Common myeloid progenitor, CD34-positive (primary cell): ENCODE measurements around the gene GPR137.

Experiments used
- CTCF ChIA-PET: fragments of 350-600 bp; sonication (Branson Sonifier 250); formaldehyde crosslinking; loops from one replicate; lab custom pipeline; 2021; ENCODE audit warnings: antibody characterized with exemption; lab: Charles Lee
- POLR2A ChIA-PET: fragments of 350-600 bp; sonication (Branson Sonifier 250); formaldehyde crosslinking; loops from one replicate; lab custom pipeline; 2021; ENCODE audit warnings: antibody characterized with exemption; lab: Charles Lee
- DNase-seq, 3 donors: peaks; one replicate each; pipeline versions ENCODE4 v3.0.0 to v3.0.0-alpha.2; 2013
- H3K27ac ChIP-seq, 2 experiments: 1 replicate in 1 of 2; 2 replicates in 1 of 2; pipeline ENCODE4 v1.7.0; 2013; ENCODE audit warnings: inconsistent platforms in 2 of 2, low read length in 2 of 2, mild to moderate bottlenecking in 2 of 2, low read depth in 1 of 2, moderate library complexity in 1 of 2; ENCODE audit not compliant: severe bottlenecking in 2 of 2, insufficient read depth in 1 of 2, poor library complexity in 1 of 2
- H3K27me3 ChIP-seq, 5 experiments: replicated peaks in 2 of 5; 1 replicate in 3 of 5; 2 replicates in 2 of 5; pipeline versions ENCODE4 v1.6.1 to v1.7.0; 2013; ENCODE audit warnings: low read length in 4 of 5, mild to moderate bottlenecking in 2 of 5, moderate library complexity in 2 of 5, inconsistent platforms in 1 of 5; ENCODE audit not compliant: insufficient read depth in 5 of 5, control insufficient read depth in 4 of 5
- H3K36me3 ChIP-seq, 4 experiments: 1 replicate in 2 of 4; 2 replicates in 2 of 4; pipeline versions ENCODE4 v1.6.1 to v1.7.0; 2013; ENCODE audit warnings: low read length in 3 of 4, control low read depth in 1 of 4, mild to moderate bottlenecking in 1 of 4; ENCODE audit not compliant: control insufficient read depth in 4 of 4, insufficient read depth in 4 of 4
- H3K4me1 ChIP-seq, 4 experiments: 1 replicate in 3 of 4; 2 replicates in 1 of 4; pipeline versions ENCODE4 v1.6.1 to v1.7.1; 2013; ENCODE audit warnings: low read length in 3 of 4, mild to moderate bottlenecking in 3 of 4, control low read depth in 1 of 4, inconsistent platforms in 1 of 4, moderate library complexity in 1 of 4; ENCODE audit not compliant: control insufficient read depth in 4 of 4, insufficient read depth in 4 of 4; ENCODE audit errors: control extremely low read depth in 1 of 4
- H3K4me3 ChIP-seq, 7 experiments: 1 replicate in 4 of 7; 2 replicates in 3 of 7; pipeline versions ENCODE4 v1.5.1 to v1.7.0; 2013; ENCODE audit warnings: mild to moderate bottlenecking in 7 of 7, low read length in 6 of 7, moderate library complexity in 6 of 7, inconsistent platforms in 2 of 7, low read depth in 2 of 7, control low read depth in 1 of 7; ENCODE audit not compliant: insufficient read depth in 4 of 7, control insufficient read depth in 1 of 7; ENCODE audit errors: extremely low read depth in 1 of 7
- H3K9me3 ChIP-seq, 5 experiments: 1 replicate in 4 of 5; 2 replicates in 1 of 5; pipeline versions ENCODE4 v1.6.1 to v1.7.1; 2013; ENCODE audit warnings: low read length in 4 of 5, mild to moderate bottlenecking in 2 of 5, inconsistent platforms in 1 of 5, low read depth in 1 of 5, moderate library complexity in 1 of 5; ENCODE audit not compliant: control insufficient read depth in 4 of 5, insufficient read depth in 2 of 5; ENCODE audit errors: control extremely low read depth in 1 of 5
- WGBS: methylation state at CpG from one replicate; pipeline ENCODE4 v1.1.5; 2013; ENCODE audit not compliant: insufficient coverage; 5-methylcytosine and 5-hydroxymethylcytosine counted together

GPR137 gene

GRCh38 chr11:64292460-64293254, 7.0 kb downstream of the GPR137 start:
- WGBS, result 40% methylated on average over 29 of the region's 42 CpGs

GRCh38 chr11:64294774-64295173, 9.1 kb downstream of the GPR137 start:
- POLR2A ChIA-PET, result interaction anchor here (0.7 kb wide), 1 partner anchor 90 kb away, joined by 4 read pairs; no protein-coding TSS in a partner anchor
- 81% methylated on average over 3 of the region's 3 CpGs for WGBS

More at GRCh38 chr11:64292460-64293254, 7.0 kb downstream of the GPR137 start:
- no peak for DNase-seq
- H3K4me3 ChIP-seq, result peak overlapping the region in 6 of 7 experiments; percentile 10 to 62 (median 40)
- H3K27ac ChIP-seq, result no peak overlapping the region
- CTCF ChIA-PET, result interaction anchor here (1.4 to 6.1 kb wide), 2 partner anchors 10 to 22 kb away, joined by 4 to 45 read pairs; partner anchors contain the start of genes CATSPERZ and ESRRA
- no peaks in the 10 kb centered on the region for H3K9me3 ChIP-seq
- H3K36me3 ChIP-seq, result peaks cover 0 to 2% (median 0%) of the 10 kb centered on the region in 4 experiments
- H3K27me3 ChIP-seq, result peaks cover 14 to 83% (median 44%) of the 10 kb centered on the region in 5 experiments
- POLR2A ChIA-PET, result no interaction called here
- H3K4me1 ChIP-seq, result peaks cover 0 to 23% (median 18%) of the 10 kb centered on the region in 4 experiments

GRCh38 chr11:64295760-64296159, 10.1 kb downstream of the GPR137 start:
- 100% methylated on average over 2 of the region's 4 CpGs for WGBS
- ChIA-PET CTCF (interaction anchor here (0.7 to 2.4 kb wide), 6 partner anchors 32 to 1736 kb away, joined by 3 to 6 read pairs (median 3); no protein-coding TSS in a partner anchor), POLR2A (interaction anchor here (1.1 kb wide), 1 partner anchor 25 kb away, joined by 6 read pairs; no protein-coding TSS in a partner anchor)
- no peaks in the 10 kb centered on the region for H3K36me3 ChIP-seq
- no peak for DNase-seq
- H3K4me1 ChIP-seq, result peaks cover 0 to 49% (median 38%) of the 10 kb centered on the region in 4 experiments
- no peak overlapping the region for H3K27ac ChIP-seq
- no peak overlapping the region for H3K4me3 ChIP-seq
- peaks cover 14 to 99% (median 64%) of the 10 kb centered on the region in 5 experiments for H3K27me3 ChIP-seq
- H3K9me3 ChIP-seq, result no peaks in the 10 kb centered on the region

More at GRCh38 chr11:64294774-64295173, 9.1 kb downstream of the GPR137 start:
- CTCF ChIA-PET, result interaction anchor here (0.7 to 2.4 kb wide), 6 partner anchors 31 to 1735 kb away, joined by 3 to 6 read pairs (median 3); no protein-coding TSS in a partner anchor
- Histone ChIP-seq H3K36me3 (no peaks in the 10 kb centered on the region), H3K27ac (no peak overlapping the region), H3K4me3 (no peak overlapping the region), H3K9me3 (no peaks in the 10 kb centered on the region), H3K4me1 (peaks cover 0 to 39% (median 28%) of the 10 kb centered on the region in 4 experiments), H3K27me3 (peaks cover 14 to 99% (median 61%) of the 10 kb centered on the region in 5 experiments)
- no peak for DNase-seq

GRCh38 chr11:64296236-64296635, 10.6 kb downstream of the GPR137 start:
- Histone ChIP-seq H3K36me3 (no peaks in the 10 kb centered on the region), H3K4me1 (peaks cover 0 to 50% (median 40%) of the 10 kb centered on the region in 4 experiments), H3K9me3 (no peaks in the 10 kb centered on the region), H3K27ac (no peak overlapping the region), H3K4me3 (no peak overlapping the region), H3K27me3 (peaks cover 14 to 95% (median 62%) of the 10 kb centered on the region in 5 experiments)
- ChIA-PET POLR2A (interaction anchor here (1.1 kb wide), 1 partner anchor 26 kb away, joined by 6 read pairs; no protein-coding TSS in a partner anchor), CTCF (interaction anchor here (1.1 to 2.9 kb wide), 4 partner anchors 12 to 90 kb away, joined by 3 to 10 read pairs (median 5); partner anchors contain the start of genes BAD, FERMT3, PRDX5 and TRMT112)
- no peak for DNase-seq
- WGBS, result 22% methylated on average over 1 of the region's 1 CpG

GRCh38 chr11:64296830-64297698, 11.4 kb downstream of the GPR137 start:
- Histone ChIP-seq H3K36me3 (no peaks in the 10 kb centered on the region), H3K4me1 (peaks cover 0 to 41% (median 33%) of the 10 kb centered on the region in 4 experiments), H3K9me3 (no peaks in the 10 kb centered on the region), H3K27me3 (peaks cover 14 to 93% (median 65%) of the 10 kb centered on the region in 5 experiments), H3K4me3 (no peak overlapping the region), H3K27ac (no peak overlapping the region)
- no peak for DNase-seq
- ChIA-PET POLR2A (interaction anchor here (0.5 to 1.1 kb wide), 2 partner anchors 21 to 26 kb away, joined by 5 to 6 read pairs; no protein-coding TSS in a partner anchor), CTCF (interaction anchor here (0.8 to 2.9 kb wide), 7 partner anchors 13 to 91 kb away, joined by 3 to 10 read pairs (median 4); partner anchors contain the start of genes BAD, FERMT3, PRDX5 and TRMT112)
- 5% methylated on average over 27 of the region's 34 CpGs for WGBS

- H3K4me1 ChIP-seq, result peaks cover 0 to 35% (median 28%) of the 10 kb centered on the region in 4 experiments
- no peak overlapping the region for H3K4me3 ChIP-seq
- CTCF ChIA-PET, result interaction anchor here (1.1 to 2.9 kb wide), 5 partner anchors 13 to 92 kb away, joined by 3 to 10 read pairs (median 4); partner anchors contain the start of genes BAD and FERMT3
- no peaks in the 10 kb centered on the region for H3K9me3 ChIP-seq
- no peaks in the 10 kb centered on the region for H3K36me3 ChIP-seq
- POLR2A ChIA-PET, result no interaction called here
- no peak overlapping the region for H3K27ac ChIP-seq
- peak in 2 of 3 donors; percentile 41 to 43 for DNase-seq
- 11% methylated on average over 17 of the region's 18 CpGs for WGBS
- peaks cover 14 to 86% (median 62%) of the 10 kb centered on the region in 5 experiments for H3K27me3 ChIP-seq
Observed at GRCh38 chr11:64297699-64298358, 12.2 kb downstream of the GPR137 start.
